ENCODE measurements around the gene BOD1. TPM values are rescaled to one million over a fixed set of nuclear protein-coding genes. Genes with fewer than 3 reads are reported as not detected.

The BOD1 gene
- total RNA-seq, 1 donor from 2014 or later: 144 TPM

DNA sequence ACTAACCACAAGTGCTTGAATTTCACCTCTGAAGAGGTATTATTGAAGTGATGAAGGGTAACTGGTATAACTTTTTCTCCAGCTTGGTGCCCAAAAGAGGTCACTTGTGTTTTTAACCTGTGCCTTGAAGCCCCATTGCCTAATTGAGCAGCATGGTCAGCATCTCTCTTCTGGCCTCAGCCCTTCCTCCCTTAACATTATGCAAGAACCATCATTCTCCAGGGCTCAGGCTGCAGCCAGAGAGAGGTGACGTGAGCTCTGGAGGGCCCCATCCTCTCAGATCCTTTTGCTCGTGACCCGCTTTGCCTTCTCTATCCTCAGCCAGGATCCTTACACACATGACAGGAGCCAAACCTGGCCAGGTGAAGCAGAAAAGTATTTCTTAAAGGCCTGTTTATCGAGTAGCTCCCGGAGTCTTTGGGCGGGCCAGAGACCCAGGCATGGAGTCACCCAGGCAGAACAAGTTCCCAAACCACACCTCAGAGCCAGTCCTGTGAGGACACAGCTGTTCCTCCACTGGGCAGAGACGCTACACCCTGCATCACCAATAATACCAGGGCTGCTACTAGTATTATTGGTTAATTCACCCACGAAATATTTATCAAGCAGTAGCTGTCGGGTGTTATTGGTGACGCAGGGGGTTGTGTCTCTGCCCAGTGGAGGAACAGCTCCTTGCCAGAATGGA lies 29.6 kb upstream of the BOD1 start:
- Mint-ChIP-seq H3K4me1 (peaks cover 49% of the 10 kb centered on the region), H3K4me3 (no peak overlapping the region), H3K27ac (peak overlapping the region; percentile 70), H3K27me3 (ENCODE audit: insufficient read depth, low read depth) (peaks cover 12% of the 10 kb centered on the region), H3K36me3 (no peaks in the 10 kb centered on the region), H3K9me3 (no peaks in the 10 kb centered on the region)
- no peaks in the 10 kb centered on the region for H3K36me3 ChIP-seq
- no peak overlapping the region for H3K4me2 ChIP-seq
- no peak overlapping the region for H3K9ac ChIP-seq
- H3K27ac ChIP-seq: no peak overlapping the region
- H3K4me3 ChIP-seq: no peak overlapping the region
- no peaks in the 10 kb centered on the region for H4K20me1 ChIP-seq (ENCODE audit: low read depth)
- no peaks in the 10 kb centered on the region for H3F3A ChIP-seq (ENCODE audit: low read depth)
- H3K79me2 ChIP-seq (ENCODE audit: low read depth): no peaks in the 10 kb centered on the region
- H3K9me3 ChIP-seq (ENCODE audit: low read depth): no peaks in the 10 kb centered on the region
- peaks cover 15% of the 10 kb centered on the region for H3K4me1 ChIP-seq
- H2AFZ ChIP-seq (replicated peaks): no peak overlapping the region
- no peaks in the 10 kb centered on the region for H3K27me3 ChIP-seq
- no peak for TF ChIP-seq EZH2 (IDR thresholded peaks at IDR 0.05)
- DNase-seq (ENCODE audit: low spot score): no peak

DNA sequence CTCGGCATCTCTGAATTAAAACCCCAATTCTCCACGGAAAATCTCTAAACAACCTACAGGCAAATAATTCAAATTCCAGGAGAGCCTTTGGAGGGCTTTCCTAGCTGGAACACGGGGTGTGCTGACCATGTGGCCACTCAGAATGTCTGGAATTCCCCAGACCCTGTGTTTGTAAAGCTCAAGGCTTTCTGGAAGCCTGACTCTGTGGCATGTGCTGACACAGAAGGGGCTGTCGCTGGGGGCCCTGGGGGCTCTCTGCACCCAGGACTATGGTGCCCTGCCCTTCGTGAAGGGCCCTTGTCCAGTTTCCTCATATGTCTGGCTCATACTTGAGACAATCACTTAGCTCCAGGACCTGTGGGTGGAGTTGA lies 29.0 kb upstream of the BOD1 start:
- Histone ChIP-seq H3K36me3 (no peaks in the 10 kb centered on the region), H3K4me2 (no peak overlapping the region), H3F3A (ENCODE audit: low read depth) (no peaks in the 10 kb centered on the region), H3K9ac (no peak overlapping the region), H3K79me2 (ENCODE audit: low read depth) (no peaks in the 10 kb centered on the region), H2AFZ (replicated peaks) (no peak overlapping the region), H4K20me1 (ENCODE audit: low read depth) (no peaks in the 10 kb centered on the region), H3K4me3 (no peak overlapping the region), H3K27ac (no peak overlapping the region), H3K9me3 (ENCODE audit: low read depth) (no peaks in the 10 kb centered on the region), H3K27me3 (no peaks in the 10 kb centered on the region), H3K4me1 (peaks cover 17% of the 10 kb centered on the region)
- DNase-seq (ENCODE audit: low spot score): peak; percentile 59
- Mint-ChIP-seq H3K27ac (peak overlapping the region; percentile 90), H3K4me1 (peaks cover 54% of the 10 kb centered on the region), H3K27me3 (ENCODE audit: insufficient read depth, low read depth) (peaks cover 12% of the 10 kb centered on the region), H3K4me3 (no peak overlapping the region), H3K36me3 (no peaks in the 10 kb centered on the region), H3K9me3 (no peaks in the 10 kb centered on the region)
- no peak for TF ChIP-seq EZH2 (IDR thresholded peaks at IDR 0.05)
- no peak for TF ChIP-seq EZH2phosphoT487 (IDR thresholded peaks at IDR 0.05)
- TF ChIP-seq, protein P1, sequence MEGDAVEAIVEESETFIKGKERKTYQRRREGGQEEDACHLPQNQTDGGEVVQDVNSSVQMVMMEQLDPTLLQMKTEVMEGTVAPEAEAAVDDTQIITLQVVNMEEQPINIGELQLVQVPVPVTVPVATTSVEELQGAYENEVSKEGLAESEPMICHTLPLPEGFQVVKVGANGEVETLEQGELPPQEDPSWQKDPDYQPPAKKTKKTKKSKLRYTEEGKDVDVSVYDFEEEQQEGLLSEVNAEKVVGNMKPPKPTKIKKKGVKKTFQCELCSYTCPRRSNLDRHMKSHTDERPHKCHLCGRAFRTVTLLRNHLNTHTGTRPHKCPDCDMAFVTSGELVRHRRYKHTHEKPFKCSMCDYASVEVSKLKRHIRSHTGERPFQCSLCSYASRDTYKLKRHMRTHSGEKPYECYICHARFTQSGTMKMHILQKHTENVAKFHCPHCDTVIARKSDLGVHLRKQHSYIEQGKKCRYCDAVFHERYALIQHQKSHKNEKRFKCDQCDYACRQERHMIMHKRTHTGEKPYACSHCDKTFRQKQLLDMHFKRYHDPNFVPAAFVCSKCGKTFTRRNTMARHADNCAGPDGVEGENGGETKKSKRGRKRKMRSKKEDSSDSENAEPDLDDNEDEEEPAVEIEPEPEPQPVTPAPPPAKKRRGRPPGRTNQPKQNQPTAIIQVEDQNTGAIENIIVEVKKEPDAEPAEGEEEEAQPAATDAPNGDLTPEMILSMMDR (IDR thresholded peaks at IDR 0.05): no peak

DNA sequence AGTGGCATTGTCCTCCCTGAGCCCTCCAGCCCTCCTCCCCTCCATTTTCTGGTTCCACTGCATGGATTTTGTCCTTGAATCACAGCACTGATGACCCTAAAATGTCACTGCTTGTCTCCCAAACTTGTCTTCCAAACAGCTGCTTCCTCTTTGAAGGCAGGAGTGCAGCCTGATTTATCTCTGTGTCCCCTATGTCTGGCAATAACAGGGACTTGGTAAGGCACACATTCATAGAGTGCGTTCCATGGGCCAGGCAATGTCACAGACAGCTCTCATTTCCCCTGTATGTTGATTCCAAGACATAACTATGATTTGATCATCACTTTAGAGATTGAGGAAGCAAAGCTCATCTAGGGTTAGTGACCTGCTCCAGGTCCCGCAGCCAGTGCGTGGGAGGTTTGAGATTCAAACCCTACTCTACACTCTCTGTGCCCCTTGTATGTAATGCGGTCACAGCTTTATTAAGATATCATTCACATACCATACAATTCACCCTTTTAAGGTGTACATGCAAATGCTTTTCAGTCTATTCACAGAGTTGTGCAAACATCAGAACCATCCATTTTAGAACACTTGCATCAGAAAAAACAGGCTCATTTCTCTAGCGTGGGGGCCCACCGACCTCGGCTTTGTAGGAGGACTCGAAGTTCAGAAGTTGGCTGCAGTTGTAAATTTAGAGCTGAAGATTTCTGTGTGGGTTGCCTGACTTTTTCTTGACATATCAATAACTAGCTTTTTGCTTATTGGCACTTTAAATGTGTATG lies 28.4 kb upstream of the BOD1 start:
- no peak overlapping the region for H2AFZ ChIP-seq (replicated peaks)
- H3K4me3 Mint-ChIP-seq: no peak overlapping the region
- H3K27ac ChIP-seq: no peak overlapping the region
- H3K4me1 ChIP-seq: peaks cover 19% of the 10 kb centered on the region
- H3K27me3 Mint-ChIP-seq (ENCODE audit: insufficient read depth, low read depth): peaks cover 12% of the 10 kb centered on the region
- peaks cover 55% of the 10 kb centered on the region for H3K4me1 Mint-ChIP-seq
- no peaks in the 10 kb centered on the region for H3K36me3 ChIP-seq
- no peaks in the 10 kb centered on the region for H3K79me2 ChIP-seq (ENCODE audit: low read depth)
- no peak overlapping the region for H3K9ac ChIP-seq
- no peak overlapping the region for H3K4me2 ChIP-seq
- no peaks in the 10 kb centered on the region for H3K27me3 ChIP-seq
- H4K20me1 ChIP-seq (ENCODE audit: low read depth): no peaks in the 10 kb centered on the region
- H3F3A ChIP-seq (ENCODE audit: low read depth): no peaks in the 10 kb centered on the region
- H3K27ac Mint-ChIP-seq: peak overlapping the region; percentile 90
- no peaks in the 10 kb centered on the region for H3K9me3 Mint-ChIP-seq
- no peak for DNase-seq (ENCODE audit: low spot score)
- H3K4me3 ChIP-seq: no peak overlapping the region
- H3K36me3 Mint-ChIP-seq: no peaks in the 10 kb centered on the region
- TF ChIP-seq EZH2phosphoT487 (IDR thresholded peaks at IDR 0.05): no peak
- H3K9me3 ChIP-seq (ENCODE audit: low read depth): no peaks in the 10 kb centered on the region

DNA sequence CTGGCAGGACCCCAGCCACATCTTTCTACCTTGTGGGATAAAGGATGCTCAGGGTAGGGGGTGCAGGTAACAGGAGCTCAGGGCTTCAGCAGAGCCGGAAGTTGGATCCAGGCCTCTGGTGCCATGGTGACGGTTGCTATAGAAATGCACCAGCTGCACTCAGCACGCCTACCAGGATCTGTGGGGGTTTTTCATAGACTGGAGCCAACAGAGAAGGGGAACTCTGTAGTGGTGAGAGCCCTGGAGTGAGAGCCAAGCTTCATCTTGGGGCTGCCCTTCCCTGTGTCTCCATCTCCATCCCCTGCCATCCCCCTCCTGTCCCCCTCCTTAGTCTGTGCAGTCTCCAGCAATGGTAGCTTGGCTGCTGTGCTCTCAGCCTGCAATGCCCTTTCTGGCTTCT lies 27.5 kb upstream of the BOD1 start:
- no peaks in the 10 kb centered on the region for H3K9me3 Mint-ChIP-seq
- Histone ChIP-seq H2AFZ (replicated peaks) (no peak overlapping the region), H3F3A (ENCODE audit: low read depth) (no peaks in the 10 kb centered on the region), H3K4me2 (no peak overlapping the region), H3K4me1 (peaks cover 19% of the 10 kb centered on the region), H3K27me3 (no peaks in the 10 kb centered on the region), H3K9ac (no peak overlapping the region), H3K36me3 (no peaks in the 10 kb centered on the region), H4K20me1 (ENCODE audit: low read depth) (no peaks in the 10 kb centered on the region), H3K4me3 (no peak overlapping the region), H3K27ac (no peak overlapping the region), H3K9me3 (ENCODE audit: low read depth) (no peaks in the 10 kb centered on the region), H3K79me2 (ENCODE audit: low read depth) (no peaks in the 10 kb centered on the region)
- no peak overlapping the region for H3K4me3 Mint-ChIP-seq
- no peaks in the 10 kb centered on the region for H3K36me3 Mint-ChIP-seq
- peak overlapping the region; percentile 80 for H3K27ac Mint-ChIP-seq
- peaks cover 12% of the 10 kb centered on the region for H3K27me3 Mint-ChIP-seq (ENCODE audit: insufficient read depth, low read depth)
- peak; percentile 81 for DNase-seq (ENCODE audit: low spot score)
- peaks cover 56% of the 10 kb centered on the region for H3K4me1 Mint-ChIP-seq
- no peak for TF ChIP-seq EZH2phosphoT487 (IDR thresholded peaks at IDR 0.05)
- TF ChIP-seq, protein P1 (IDR thresholded peaks at IDR 0.05): no peak

Measured in neural progenitor cell (in vitro differentiated cells).